GM19099 (cell line): ENCODE data around the gene CIB2.
A peak's percentile ranks its signal among the peaks of the same experiment; 100 is the strongest.

Source experiments
- POLR2A ChIP-seq: IDR thresholded peaks from 3 replicates; pipeline ENCODE4 v1.6.1; 2011; ENCODE audit warnings: low read depth; ENCODE audit not compliant: insufficient read length; ENCODE audit errors: extremely low read depth

Gene CIB2

DNA sequence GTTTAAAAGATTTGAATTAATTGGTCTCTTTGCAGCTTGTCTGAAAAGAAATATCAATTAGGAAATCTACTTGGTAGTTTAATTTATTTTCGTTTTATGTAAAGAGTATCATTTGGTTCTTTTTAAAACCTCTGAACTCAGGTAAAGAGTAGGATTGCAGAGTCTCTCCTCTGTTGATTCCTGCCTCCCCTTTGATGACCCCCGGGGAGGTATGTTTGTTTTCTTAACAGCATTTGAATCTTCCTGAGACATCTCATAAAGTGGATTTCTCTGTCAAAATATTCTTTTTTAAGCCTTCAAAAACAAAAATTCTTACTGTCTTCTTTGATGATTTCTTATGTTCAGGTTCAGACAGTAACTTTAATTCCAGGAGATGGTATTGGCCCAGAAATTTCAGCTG lies 26.0 kb upstream of the CIB2 start:
- TF ChIP-seq POLR2A: no peak

DNA sequence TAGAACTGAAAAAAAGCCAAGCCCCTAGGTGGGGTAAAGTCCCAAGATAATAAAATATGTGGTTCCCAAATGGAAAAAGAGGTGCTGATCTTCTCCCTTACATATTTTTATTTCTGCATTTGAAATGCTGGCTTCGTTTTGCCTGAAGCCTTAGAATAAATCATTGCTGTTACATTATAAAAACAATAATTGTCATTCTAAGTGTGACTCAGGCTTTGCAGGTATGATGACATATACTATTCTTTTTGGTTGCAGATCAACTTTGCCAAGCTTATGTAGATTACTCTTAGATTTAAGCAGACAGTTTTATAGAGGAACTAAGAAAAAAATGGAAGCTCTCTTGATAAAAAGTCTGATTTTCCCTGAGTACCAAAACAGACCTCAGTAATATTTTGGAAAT lies 25.4 kb upstream of the CIB2 start:
- TF ChIP-seq POLR2A: no peak

DNA sequence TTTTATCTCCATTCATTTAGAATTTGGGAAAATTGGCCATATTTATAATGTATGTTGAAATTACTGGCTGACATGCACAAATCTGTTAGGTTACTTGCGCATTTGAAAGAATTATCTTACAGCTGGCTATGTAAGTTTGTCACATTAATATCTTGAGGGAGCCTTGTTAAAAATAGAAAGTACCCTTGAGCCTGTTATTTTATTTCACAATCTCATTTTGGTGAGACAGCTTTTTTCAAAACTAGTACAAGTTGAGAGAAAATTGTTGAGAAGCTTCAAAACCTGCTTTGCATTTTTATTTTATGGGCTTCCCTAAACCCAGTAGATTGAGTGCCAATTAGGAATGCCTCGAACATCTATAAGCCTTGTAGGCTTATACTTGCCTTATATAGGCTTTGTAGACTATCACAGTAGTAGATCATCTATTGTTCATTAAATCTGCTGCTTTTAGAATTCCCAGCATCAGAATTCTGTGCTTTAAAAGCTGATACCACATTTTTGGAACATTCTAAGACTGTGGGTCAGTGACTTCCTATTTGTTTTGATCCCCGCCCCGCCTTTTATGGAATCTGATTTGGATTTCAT lies 24.2 kb upstream of the CIB2 start:
- TF ChIP-seq POLR2A: no peak

DNA sequence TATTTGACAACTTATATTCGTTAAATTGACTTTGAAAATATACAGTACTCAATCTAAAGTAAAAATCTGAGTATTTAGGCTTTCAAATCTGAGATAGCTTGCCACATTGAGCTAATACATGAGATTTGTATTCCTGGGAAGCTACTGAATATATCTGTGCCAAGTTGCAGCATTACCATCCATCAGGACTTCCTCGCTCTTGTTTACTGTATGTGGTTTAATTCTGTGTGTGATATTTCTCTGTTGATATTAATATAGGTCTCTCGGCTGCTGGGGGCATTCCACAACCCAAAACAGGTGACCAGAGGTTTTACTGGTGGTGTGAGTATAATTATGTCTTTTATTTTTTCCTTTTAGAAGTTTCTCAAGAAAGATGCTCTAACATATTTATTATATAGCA lies 23.7 kb upstream of the CIB2 start:
- TF ChIP-seq POLR2A: no peak

DNA sequence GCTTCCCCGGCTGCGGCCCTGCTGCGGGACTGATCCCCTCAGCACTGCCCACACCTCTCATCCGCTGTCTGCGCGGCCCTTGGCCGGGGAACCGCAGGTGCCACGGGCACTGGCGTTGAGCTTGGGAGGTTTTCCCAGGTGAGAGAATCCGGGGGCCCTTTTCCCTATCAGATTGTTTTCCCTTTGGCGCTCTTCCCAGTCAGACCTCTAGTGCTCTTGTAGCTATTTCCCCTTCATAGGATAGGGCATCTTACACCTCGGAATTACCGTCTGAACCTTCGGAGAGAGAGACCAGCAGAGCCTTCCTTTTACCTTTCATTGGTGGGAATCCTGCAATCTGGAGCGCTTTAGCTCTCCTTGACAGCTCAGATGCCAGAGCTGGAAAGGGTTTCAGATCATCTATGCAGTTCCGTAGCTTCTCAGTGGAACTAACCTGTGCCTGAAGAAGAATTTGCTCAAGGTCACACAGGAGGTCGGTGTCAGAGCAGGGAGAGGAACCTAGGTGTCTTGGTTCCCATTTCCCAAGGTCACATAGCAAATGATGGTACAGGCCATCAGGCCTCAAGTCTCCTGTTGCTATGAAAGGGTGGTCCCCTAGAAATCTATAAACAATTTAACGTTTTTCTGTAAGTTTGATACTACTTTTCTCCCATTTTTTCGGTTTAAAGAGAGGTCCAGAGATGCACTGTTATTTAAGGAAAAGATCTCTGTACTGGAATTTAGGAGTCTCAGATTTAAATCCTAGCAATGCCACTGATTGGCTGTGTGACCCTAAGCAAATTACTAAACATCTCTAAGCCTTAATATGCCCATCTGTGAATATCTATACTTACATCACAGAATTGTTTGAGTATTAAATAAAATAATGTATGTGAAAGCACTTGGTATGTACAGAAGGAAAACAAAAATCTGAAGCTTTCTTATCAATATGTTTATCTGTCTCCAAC lies 18.8 kb upstream of the CIB2 start:
- no peak for TF ChIP-seq POLR2A

DNA sequence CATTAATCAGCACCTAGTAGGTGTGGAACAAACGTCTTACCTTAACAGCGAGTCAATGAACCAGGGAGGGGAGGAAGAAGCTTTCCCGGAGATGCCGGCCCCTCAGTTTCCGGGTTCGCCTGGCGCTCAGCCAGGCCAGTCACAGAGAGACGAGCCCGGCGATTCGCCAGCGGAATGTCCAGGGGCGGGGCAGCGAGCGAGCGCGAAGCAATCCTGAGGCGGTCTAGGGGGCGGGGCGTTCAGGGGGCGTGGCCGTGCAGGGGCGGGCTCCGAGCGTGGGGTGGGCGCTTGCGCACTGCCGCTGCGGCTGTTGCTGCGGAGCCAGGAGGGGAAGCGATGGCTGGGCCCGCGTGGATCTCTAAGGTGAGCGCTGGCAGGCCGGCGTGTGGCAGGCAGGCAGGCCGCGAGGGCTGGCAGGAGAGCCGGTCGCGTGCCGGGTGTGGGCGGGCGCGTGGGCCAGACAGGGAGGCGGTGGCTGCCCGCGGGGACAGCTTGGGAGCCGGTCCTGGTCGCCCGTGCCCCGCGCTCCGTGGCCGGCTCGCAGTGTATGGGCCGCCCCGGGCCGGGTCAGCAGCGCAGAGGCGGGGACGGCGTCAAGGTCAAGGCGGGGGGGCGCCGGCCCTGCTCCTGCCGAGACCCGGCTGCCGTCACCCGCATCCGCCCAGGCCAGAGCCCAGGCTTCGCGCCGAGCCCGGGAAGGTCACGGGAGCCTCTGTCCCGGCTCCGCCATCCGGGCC lies 18.0 kb upstream of the CIB2 start, which contains the start of gene IDH3A:
Gene IDH3A (plus strand): TSS at position 295 of the 737 bp plus-strand sequence. CDS start 42 bp downstream, at position 337.
- TF ChIP-seq POLR2A: peak; percentile 94

DNA sequence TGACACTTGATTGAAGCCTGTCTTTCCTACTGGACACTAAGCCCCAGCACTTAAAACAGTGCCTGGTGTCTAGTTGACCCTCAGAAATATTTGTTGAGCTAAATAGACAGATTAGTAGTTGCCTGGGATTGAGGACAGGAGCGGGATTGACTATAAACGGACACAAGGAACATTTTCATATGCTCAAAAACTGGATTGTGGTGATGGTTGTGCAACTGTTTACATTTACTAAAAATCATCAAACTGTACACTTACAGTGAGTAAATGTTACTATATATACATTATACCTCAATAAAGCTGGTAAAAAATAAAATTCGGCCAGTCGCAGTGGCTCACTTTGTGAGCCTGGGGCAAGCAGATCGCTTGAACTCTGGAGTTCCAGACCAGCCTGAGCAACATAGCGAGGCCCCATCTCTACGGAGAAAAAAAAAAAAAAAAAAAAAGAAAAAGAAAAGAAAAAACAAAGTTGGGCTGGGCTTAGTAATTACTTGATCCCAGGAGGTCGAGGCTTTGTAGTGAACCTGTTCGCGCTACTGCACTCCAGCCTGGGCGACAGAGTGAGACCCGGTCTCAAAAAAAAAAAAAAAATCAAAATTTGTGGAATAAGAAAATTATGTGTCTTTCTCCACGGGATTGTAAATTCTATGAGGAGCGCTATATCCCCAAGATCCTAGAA lies 17.3 kb upstream of the CIB2 start:
- TF ChIP-seq POLR2A: no peak

DNA sequence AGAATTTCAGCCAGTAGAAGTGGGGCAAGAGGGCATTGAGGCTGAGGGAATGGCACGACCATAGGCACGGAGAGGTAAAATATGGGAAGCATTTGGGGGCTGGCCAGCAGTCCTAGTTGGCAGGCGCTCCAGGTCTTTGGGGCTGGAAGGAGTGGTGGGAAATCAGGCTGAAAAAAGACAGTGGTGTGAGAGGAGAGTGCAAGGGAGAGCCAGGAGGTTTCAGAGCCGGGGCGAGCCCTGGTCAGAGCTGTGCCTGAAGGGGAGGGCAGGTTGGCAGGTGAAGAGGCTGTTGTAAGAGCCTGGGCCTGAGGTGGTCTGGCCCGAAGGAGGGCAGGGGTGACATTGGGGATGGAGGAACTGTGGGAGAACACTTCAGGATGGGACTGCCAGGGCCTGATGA lies 16.3 kb upstream of the CIB2 start:
- TF ChIP-seq POLR2A: no peak

DNA sequence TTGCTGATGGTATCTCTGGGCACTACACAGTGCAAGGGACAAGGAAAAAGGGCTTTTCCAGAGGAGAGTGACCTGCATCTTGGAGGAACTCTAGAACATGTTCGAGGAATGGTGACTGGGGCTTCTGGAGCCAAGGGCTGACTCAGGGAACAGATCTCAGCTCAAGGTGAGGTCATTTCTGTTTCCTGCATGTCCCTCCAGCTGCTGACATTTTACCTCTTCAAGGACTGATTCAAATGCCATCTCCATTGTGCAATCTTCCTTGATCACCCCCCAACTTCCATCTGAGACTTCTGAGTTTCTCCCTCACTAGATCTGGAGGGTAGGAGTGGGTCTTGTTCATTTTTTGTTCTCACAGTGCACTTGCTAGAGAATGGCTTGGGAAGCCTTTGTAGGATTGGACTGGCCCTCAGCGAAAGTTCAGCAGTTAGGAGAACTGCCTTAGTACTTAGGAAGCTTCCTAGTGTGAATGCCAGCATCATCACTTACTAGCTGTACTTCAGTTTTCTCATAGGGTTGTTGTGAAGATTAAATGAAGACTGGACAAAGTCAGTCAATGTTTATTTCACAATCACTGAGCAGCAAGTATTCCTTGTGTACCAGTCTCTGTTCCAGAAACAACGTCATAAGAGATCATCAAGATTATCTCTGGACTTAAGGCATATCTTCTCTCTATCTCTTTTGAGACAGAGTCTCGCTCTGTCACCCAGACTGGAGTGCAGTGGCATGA lies 15.3 kb upstream of the CIB2 start:
- TF ChIP-seq POLR2A: no peak

DNA sequence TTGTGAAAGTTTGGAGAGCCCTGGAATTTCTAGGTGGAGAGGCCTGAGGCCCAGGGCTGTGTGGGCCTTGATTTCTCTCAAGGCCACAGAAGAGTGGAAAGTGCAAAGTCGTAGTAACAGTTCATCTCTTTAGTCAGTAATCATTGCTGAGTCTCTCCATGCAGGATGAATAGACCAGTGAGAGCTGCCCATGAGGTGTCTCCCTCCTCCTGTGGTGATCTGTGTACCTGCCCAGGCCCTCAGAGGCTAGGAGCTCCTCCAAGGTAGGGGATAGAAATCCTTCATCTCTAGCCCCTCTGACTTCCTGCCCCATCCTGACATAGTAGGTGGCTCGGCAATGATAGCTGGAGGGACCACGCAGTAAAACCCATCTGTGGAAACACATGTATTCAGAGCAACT lies 11.1 kb upstream of the CIB2 start:
- no peak for TF ChIP-seq POLR2A

DNA sequence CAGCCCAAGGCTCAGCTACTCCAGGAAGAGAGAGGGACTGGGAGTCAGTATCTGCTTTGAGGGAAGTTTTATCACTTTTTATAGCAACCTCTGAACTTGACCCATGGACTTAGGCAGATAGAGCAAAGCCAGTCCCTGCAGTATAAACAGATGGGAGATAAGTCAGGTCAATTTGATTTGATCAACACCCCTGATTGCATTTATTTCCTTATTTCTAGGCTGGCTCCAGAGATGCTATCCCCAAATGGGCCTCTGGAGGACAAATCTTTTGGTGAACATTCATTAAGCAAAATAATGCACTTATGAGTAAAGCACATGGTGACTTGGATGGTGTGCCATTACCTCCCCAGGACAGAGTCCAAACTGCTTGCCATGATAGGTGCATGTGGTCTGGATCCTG lies 9.0 kb upstream of the CIB2 start:
- TF ChIP-seq POLR2A: no peak

DNA sequence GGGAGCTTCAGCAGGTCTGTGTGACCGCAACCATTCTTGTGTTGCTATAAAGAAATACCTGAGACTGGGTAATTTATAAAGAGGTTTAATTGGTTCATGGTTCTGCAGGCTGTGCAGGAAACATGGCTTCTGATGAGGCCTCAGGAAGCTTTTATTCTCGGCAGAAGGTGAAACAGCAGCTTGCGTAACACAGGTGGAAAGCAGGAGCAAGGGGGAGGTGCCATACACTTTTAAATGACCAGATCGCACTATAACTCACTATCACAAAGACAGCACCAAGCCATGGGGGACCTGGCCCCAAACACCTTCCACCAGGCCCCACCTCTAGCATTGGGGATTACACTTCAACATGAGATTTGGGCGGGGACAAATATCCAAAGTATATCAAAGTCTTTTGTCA lies 8.3 kb upstream of the CIB2 start:
- TF ChIP-seq POLR2A: no peak

DNA sequence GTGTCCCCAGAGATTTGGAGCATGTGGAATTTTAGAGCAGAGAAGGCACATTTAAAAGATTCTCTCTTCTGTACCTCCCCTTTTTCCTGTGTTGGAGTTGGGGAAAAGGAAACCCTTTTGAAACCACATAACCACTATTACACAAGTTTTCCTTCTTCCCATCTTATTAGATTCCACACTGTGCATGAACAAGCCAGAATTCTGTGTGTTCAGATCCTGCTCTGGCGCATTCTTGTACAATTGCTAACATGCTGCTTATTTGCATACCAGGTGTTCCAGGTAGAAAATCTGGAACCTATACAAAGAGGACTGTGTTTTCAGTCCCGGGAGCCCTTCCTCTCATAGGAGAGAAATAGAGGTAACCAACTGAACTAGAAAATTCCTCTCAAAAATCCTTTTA lies 2.6 kb upstream of the CIB2 start:
- TF ChIP-seq POLR2A: no peak
